ENCODE results near the gene PPP2R1B. TPM values are rescaled to one million over a fixed set of nuclear protein-coding genes. Genes with fewer than 3 reads are reported as not detected.

The PPP2R1B gene
- total and polyA plus RNA-seq, 2 donors (not counting 3 experiments of a cell fraction or from before 2014, with no cell fraction given), result 18.0 to 50.8 TPM

DNA sequence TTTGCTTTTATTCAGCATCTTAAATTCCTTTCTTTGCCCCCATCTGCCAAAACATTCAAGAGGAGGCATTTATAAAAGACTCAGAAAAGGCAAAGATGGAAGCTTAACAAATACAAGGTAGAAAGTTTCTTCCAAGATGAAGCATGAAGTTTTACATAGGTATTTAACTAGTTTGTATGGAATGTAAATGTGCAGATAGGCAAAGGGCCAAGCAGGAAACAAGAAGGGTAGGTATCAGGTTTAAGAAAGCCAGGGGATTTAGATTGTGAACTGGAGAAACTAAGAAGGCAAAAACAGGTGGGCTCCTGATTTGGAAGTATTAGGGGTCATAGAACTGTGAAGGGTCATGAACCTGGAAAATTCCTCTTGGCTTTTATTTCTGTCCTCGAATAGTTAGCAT is 62.6 kb downstream of the PPP2R1B start:
- no peaks in the 10 kb centered on the region for H3K27me3 ChIP-seq (ENCODE audit: control insufficient read depth in 2 of 2, insufficient read depth in 2 of 2, low read length in 2 of 2)
- POLR2A ChIA-PET, result no interaction called here
- BruUV-seq (replicated peaks), result no TSS peak
- H3K9me3 ChIP-seq (replicated peaks; ENCODE audit: control insufficient read depth, insufficient read depth, low read length), result no peaks in the 10 kb centered on the region
- H3K4me3 ChIP-seq (replicated peaks in 1 of 3; ENCODE audit: insufficient read depth in 1 of 3, low read depth in 1 of 3, low read length in 3 of 3), result no peak overlapping the region
- H3K36me3 ChIP-seq (ENCODE audit: control insufficient read depth in 2 of 2, extremely low read depth in 1 of 2, insufficient read depth in 2 of 2, low read length in 2 of 2), result peaks cover 0 to 5% of the 10 kb centered on the region in 2 experiments
- intact Hi-C loops (cut with micrococcal nuclease), result no loop called here
- no peak overlapping the region for H2AFZ ChIP-seq (ENCODE audit: low read depth, low read length)
- H3K9me1 ChIP-seq (replicated peaks; ENCODE audit: control insufficient read depth, extremely low read depth, insufficient read depth, low read length), result no peaks in the 10 kb centered on the region
- CTCF ChIA-PET, result interaction anchor here (1.7 kb wide), 1 partner anchor 99 kb away, joined by 9 read pairs; no protein-coding TSS in a partner anchor
- no peak overlapping the region for H3K4me2 ChIP-seq (ENCODE audit: insufficient read depth, low read length)
- no peaks in the 10 kb centered on the region for H3K79me2 ChIP-seq (ENCODE audit: control insufficient read depth, insufficient read depth, low read length)
- DNase-seq (ENCODE audit: low read depth, low spot score), result no peak
- peaks cover 15% of the 10 kb centered on the region for H3K4me1 ChIP-seq (ENCODE audit: control insufficient read depth, extremely low read depth, insufficient read depth, low read length)
- dilution Hi-C loops (cut with MboI; ENCODE audit: extremely low pct_ligation_motif_present, low sequenced_read_pairs), result no loop called here
- FAIRE-seq, result no peak
- H3K27ac ChIP-seq (ENCODE audit: insufficient read depth, low read depth, low read length), result no peak overlapping the region
- H4K20me1 ChIP-seq (replicated peaks; ENCODE audit: control insufficient read depth, extremely low read depth, insufficient read depth, low read length), result no peaks in the 10 kb centered on the region
- H3K9ac ChIP-seq (replicated peaks; ENCODE audit: extremely low read depth, insufficient read depth, low read length), result no peak overlapping the region
- no peak for TF ChIP-seq FOS (IDR thresholded peaks at IDR 0.05; ENCODE audit: borderline replicate concordance, insufficient read depth, low read length)
- TF ChIP-seq POLR2AphosphoS5 (IDR thresholded peaks at IDR 0.05; ENCODE audit: insufficient read depth, low read depth, low read length), result no peak
- no peak for TF ChIP-seq MYC (IDR thresholded peaks at IDR 0.05; ENCODE audit: low read depth, low read length)
- TF ChIP-seq, protein P1, sequence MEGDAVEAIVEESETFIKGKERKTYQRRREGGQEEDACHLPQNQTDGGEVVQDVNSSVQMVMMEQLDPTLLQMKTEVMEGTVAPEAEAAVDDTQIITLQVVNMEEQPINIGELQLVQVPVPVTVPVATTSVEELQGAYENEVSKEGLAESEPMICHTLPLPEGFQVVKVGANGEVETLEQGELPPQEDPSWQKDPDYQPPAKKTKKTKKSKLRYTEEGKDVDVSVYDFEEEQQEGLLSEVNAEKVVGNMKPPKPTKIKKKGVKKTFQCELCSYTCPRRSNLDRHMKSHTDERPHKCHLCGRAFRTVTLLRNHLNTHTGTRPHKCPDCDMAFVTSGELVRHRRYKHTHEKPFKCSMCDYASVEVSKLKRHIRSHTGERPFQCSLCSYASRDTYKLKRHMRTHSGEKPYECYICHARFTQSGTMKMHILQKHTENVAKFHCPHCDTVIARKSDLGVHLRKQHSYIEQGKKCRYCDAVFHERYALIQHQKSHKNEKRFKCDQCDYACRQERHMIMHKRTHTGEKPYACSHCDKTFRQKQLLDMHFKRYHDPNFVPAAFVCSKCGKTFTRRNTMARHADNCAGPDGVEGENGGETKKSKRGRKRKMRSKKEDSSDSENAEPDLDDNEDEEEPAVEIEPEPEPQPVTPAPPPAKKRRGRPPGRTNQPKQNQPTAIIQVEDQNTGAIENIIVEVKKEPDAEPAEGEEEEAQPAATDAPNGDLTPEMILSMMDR (IDR thresholded peaks at IDR 0.05; ENCODE audit: extremely low read depth in 1 of 2, insufficient read depth in 1 of 2, low read depth in 1 of 2, low read length in 2 of 2), result no peak
- TF ChIP-seq, protein P2, sequence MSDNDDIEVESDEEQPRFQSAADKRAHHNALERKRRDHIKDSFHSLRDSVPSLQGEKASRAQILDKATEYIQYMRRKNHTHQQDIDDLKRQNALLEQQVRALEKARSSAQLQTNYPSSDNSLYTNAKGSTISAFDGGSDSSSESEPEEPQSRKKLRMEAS (IDR thresholded peaks at IDR 0.05; ENCODE audit: insufficient read depth, insufficient read length), result no peak
- TF ChIP-seq EZH2 (IDR thresholded peaks at IDR 0.05; ENCODE audit: borderline replicate concordance, low read depth, low read length, severe bottlenecking), result no peak
- no peak for TF ChIP-seq GATA2 (IDR thresholded peaks at IDR 0.05; ENCODE audit: insufficient read depth, insufficient read length, low read depth, low read length)
- no peak for TF ChIP-seq POLR2A (IDR thresholded peaks at IDR 0.05; ENCODE audit: low read depth, low read length)
- TF ChIP-seq JUN (IDR thresholded peaks at IDR 0.05; ENCODE audit: borderline replicate concordance, insufficient read depth, insufficient read length, low read depth), result no peak
